CD4-positive, CD25-positive, alpha-beta regulatory T cell (primary cell): ENCODE results near the gene TCF7L2. TPM values are rescaled to one million over a fixed set of nuclear protein-coding genes. Genes with fewer than 3 reads are reported as not detected.

ENCODE experiments used
- ATAC-seq, 2 donors: fragments of 150-1000 bp; cut with Tn5 transposase; one replicate each; pipeline ENCODE4 v1.10.0; 2021; ENCODE audit warnings: low read depth in 2 of 2, moderate number of reproducible peaks in 2 of 2, moderate library complexity in 1 of 2
- DNase-seq, 3 donors: peaks; one replicate each; pipeline versions ENCODE4 v3.0.0 to v3.0.0-alpha.2; 2012 to 2022; ENCODE audit warnings: mixed read lengths in 1 of 3
- H3K27ac ChIP-seq: one replicate; pipeline ENCODE4 v1.7.0; 2013; ENCODE audit warnings: mild to moderate bottlenecking, low read length; ENCODE audit not compliant: insufficient read depth, poor library complexity, severe bottlenecking
- H3K27me3 ChIP-seq: one replicate; pipeline ENCODE4 v1.7.0; 2013; ENCODE audit warnings: low read length; ENCODE audit not compliant: control insufficient read depth, insufficient read depth
- H3K36me3 ChIP-seq: one replicate; pipeline ENCODE4 v1.7.0; 2013; ENCODE audit warnings: mild to moderate bottlenecking, low read length, moderate library complexity; ENCODE audit not compliant: control insufficient read depth, insufficient read depth
- H3K4me1 ChIP-seq: 2 replicates; pipeline ENCODE4 v1.7.0; 2013; ENCODE audit warnings: mild to moderate bottlenecking, low read length; ENCODE audit not compliant: insufficient read depth, control insufficient read depth, poor library complexity, severe bottlenecking
- H3K4me3 ChIP-seq: one replicate; pipeline ENCODE4 v1.7.0; 2013; ENCODE audit warnings: low read depth, mild to moderate bottlenecking, low read length, moderate library complexity
- H3K9me3 ChIP-seq, 2 experiments: 1 replicate in 1 of 2; 2 replicates in 1 of 2; pipeline ENCODE4 v1.7.0; 2013; ENCODE audit warnings: low read length in 2 of 2, mild to moderate bottlenecking in 1 of 2, moderate library complexity in 1 of 2; ENCODE audit not compliant: control insufficient read depth in 2 of 2
- H3K27ac Mint-ChIP-seq, 3 donors: one replicate each; pipeline ENCODE4 v1.8.0; 2020 to 2022; ENCODE audit warnings: mild to moderate bottlenecking in 3 of 3, mixed read lengths in 3 of 3, moderate library complexity in 2 of 3
- H3K27me3 Mint-ChIP-seq: one replicate; pipeline ENCODE4 v1.8.0; 2022; ENCODE audit warnings: mild to moderate bottlenecking, mixed read lengths
- H3K36me3 Mint-ChIP-seq: one replicate; pipeline ENCODE4 v1.8.0; 2020; ENCODE audit warnings: mixed read lengths
- H3K4me1 Mint-ChIP-seq, 4 donors: one replicate each; pipeline ENCODE4 v1.8.0; 2020 to 2022; ENCODE audit warnings: mixed read lengths in 4 of 4, mild to moderate bottlenecking in 1 of 4
- H3K4me3 Mint-ChIP-seq, 4 donors: one replicate each; pipeline ENCODE4 v1.8.0; 2020 to 2022; ENCODE audit warnings: mild to moderate bottlenecking in 4 of 4, mixed read lengths in 4 of 4, moderate library complexity in 3 of 4
- H3K9me3 Mint-ChIP-seq, 7 donors: one replicate each; pipeline ENCODE4 v1.8.0; 2020 to 2022; ENCODE audit warnings: mixed read lengths in 7 of 7, mild to moderate bottlenecking in 3 of 7, moderate library complexity in 2 of 7
- polyA plus RNA-seq, 4 donors: library from polyadenylated mRNA; unstranded; fragments of 300-500 nt; fragmentation: Illumina TruSeq; gene quantifications; one replicate each; pipeline ENCODE4 v1.2.3, GENCODE V29; 2021
- total RNA-seq: library from RNA; stranded (reverse); gene quantifications from one replicate; pipeline ENCODE4 v1.2.3, GENCODE V29; 2022

TCF7L2 gene
- total and polyA plus RNA-seq, 5 donors from 2014 or later: 0.38 to 1.8 (median 0.52) TPM; not detected in 1

DNA sequence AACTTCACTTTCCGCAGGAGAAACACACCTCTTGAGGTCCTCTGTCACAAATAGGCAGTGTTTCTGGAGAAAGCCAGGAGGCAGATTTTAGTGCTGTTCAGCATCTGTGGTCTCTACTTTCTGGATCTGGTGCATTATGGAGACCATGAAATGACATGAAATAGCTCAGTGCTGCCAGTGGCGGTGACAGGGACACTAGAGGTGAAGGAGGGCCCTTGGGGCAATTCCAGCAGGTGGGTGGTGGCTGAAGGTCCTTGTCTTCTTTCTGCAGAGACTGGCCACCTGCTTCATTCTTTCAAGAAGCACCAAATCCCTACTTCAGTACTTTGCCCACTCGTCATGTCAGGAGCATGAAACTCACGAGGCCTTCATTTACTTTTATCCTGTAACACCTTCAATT, 135.7 kb downstream of the TCF7L2 start:
- Histone ChIP-seq H3K27me3 (no peaks in the 10 kb centered on the region), H3K36me3 (no peaks in the 10 kb centered on the region), H3K9me3 (no peaks in the 10 kb centered on the region), H3K4me1 (no peaks in the 10 kb centered on the region), H3K4me3 (no peak overlapping the region), H3K27ac (no peak overlapping the region)
- peaks cover 8% of the 10 kb centered on the region for H3K27me3 Mint-ChIP-seq
- no peaks in the 10 kb centered on the region for H3K9me3 Mint-ChIP-seq
- DNase-seq: no peak
- no peak for ATAC-seq
- no peaks in the 10 kb centered on the region for H3K4me1 Mint-ChIP-seq
- H3K36me3 Mint-ChIP-seq: no peaks in the 10 kb centered on the region
- H3K4me3 Mint-ChIP-seq: no peak overlapping the region
- H3K27ac Mint-ChIP-seq: no peak overlapping the region

DNA sequence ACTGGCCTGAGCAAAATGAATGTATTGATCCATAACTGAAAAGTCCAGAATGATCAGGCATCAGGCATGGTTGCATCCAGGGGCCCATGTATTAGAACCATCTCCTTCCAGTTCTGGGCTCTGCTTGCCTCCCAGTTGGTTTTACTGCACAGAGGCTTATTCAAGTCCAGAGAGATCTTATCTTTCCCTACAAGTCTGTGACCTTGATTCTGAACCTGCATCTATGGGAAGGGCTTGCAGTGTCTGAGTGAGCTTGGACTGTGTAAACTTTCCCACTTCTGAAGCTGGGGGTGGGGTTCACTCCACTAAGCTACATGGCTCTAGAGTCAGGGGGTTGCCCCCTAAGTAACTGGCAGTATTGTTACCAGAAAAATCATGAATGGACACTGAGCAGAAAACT, 136.2 kb downstream of the TCF7L2 start:
- H3K4me1 Mint-ChIP-seq: no peaks in the 10 kb centered on the region
- ATAC-seq (no peak), DNase-seq (no peak)
- Histone ChIP-seq H3K36me3 (no peaks in the 10 kb centered on the region), H3K4me3 (no peak overlapping the region), H3K4me1 (no peaks in the 10 kb centered on the region), H3K27ac (no peak overlapping the region), H3K9me3 (no peaks in the 10 kb centered on the region), H3K27me3 (no peaks in the 10 kb centered on the region)
- no peak overlapping the region for H3K27ac Mint-ChIP-seq
- H3K4me3 Mint-ChIP-seq: no peak overlapping the region
- H3K36me3 Mint-ChIP-seq: no peaks in the 10 kb centered on the region
- H3K27me3 Mint-ChIP-seq: peaks cover 8% of the 10 kb centered on the region
- H3K9me3 Mint-ChIP-seq: no peaks in the 10 kb centered on the region

DNA sequence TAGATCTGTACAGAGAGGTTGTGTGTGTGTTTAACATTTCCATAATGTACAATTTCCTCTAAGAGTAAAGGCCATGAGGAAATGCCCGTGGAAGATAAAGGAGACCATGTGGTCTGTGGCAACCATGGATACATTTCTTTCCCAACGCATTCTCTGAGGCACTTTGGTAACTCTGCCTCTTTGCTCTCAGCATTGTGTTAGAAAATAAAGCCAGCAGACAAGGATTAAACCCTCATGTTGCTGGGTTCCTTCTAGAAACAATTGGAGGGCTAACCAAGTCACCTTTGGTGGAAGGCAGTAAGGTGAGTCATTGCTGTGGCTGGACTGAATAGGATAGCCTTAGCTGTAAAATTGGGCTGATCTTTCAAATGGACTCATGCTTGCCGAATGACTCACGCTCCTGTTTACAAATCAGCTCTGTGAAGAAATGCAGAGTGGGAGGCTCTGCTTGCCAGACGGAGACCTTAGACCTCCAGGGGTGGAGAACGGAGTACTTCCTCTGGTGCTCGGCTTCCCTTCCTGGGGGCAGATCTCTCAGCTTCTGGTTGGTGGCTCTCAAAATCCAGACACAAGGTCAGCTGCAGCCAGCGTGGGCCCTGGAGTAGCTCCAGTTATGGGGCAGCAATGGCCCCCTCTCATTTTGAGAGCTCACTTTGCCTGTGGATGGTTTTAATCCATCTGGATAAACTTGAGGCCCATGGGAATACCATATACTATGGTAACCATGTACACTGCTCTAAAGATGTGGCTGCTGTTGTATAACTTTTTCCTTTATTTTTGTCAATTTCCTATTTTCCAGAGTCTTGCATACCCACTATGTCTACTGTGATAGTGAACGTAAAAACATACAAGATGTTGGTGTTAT, 137.3 kb downstream of the TCF7L2 start:
- no peak for DNase-seq
- no peak for ATAC-seq
- H3K27me3 Mint-ChIP-seq: peaks cover 8% of the 10 kb centered on the region

DNA sequence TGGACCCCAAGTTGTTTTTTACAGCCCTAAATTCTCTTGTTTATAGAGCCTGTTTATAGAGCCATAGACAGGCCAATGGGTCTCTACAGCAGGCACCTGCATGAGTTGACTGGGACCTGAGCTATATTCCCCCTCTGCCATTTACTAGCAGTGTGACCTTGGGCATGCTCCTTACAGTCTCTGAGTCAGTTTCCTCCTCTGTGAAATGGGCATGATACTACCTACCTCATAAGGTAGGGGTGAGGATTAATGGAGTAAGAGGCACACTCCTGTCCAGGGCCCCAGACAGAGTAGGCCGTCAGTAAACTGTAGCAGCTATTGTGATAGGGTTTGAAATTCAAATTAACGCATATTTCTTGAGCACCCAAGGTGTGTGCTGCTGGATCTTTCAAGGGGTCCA, 138.1 kb downstream of the TCF7L2 start:
- no peak for DNase-seq
- Mint-ChIP-seq H3K36me3 (no peaks in the 10 kb centered on the region), H3K27ac (no peak overlapping the region), H3K9me3 (no peaks in the 10 kb centered on the region), H3K27me3 (peaks cover 8% of the 10 kb centered on the region), H3K4me3 (no peak overlapping the region), H3K4me1 (peaks cover 0 to 8% (median 3%) of the 10 kb centered on the region in 4 donors)
- H3K9me3 ChIP-seq: no peaks in the 10 kb centered on the region
- H3K27ac ChIP-seq: no peak overlapping the region
- peaks cover 2% of the 10 kb centered on the region for H3K4me1 ChIP-seq
- H3K36me3 ChIP-seq: no peaks in the 10 kb centered on the region
- H3K4me3 ChIP-seq: no peak overlapping the region
- no peaks in the 10 kb centered on the region for H3K27me3 ChIP-seq
- ATAC-seq: no peak

More for the DNA sequence above, 137.3 kb downstream of the TCF7L2 start:
- no peaks in the 10 kb centered on the region for H3K9me3 ChIP-seq
- Mint-ChIP-seq H3K4me1 (peaks cover 0 to 4% (median 1%) of the 10 kb centered on the region in 4 donors), H3K9me3 (no peaks in the 10 kb centered on the region), H3K27ac (no peak overlapping the region), H3K4me3 (no peak overlapping the region), H3K36me3 (no peaks in the 10 kb centered on the region)
- H3K27me3 ChIP-seq: no peaks in the 10 kb centered on the region
- no peaks in the 10 kb centered on the region for H3K4me1 ChIP-seq
- H3K4me3 ChIP-seq: no peak overlapping the region
- H3K27ac ChIP-seq: no peak overlapping the region
- no peaks in the 10 kb centered on the region for H3K36me3 ChIP-seq

DNA sequence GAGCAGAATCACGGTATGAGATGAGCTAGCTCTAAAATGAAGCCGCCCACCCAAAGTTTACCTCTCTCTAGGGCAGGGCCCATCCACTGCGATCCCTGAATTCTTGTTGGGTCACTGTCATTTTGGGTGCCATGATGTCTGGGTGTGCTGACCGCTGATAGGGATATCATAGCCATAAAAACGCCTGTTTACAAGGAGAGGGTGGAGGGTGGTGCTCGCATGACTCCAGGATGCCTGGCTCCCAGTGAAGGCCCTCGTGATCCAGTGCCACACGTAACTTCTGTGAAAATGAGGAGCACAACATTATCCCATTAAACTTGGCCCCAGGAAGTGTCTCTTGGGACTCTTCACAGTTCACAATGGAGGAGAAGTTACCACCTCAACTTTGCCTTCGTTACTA, 139.5 kb downstream of the TCF7L2 start:
- Mint-ChIP-seq H3K27ac (no peak overlapping the region), H3K27me3 (peaks cover 8% of the 10 kb centered on the region), H3K36me3 (no peaks in the 10 kb centered on the region), H3K9me3 (peaks cover 0 to 2% (median 0%) of the 10 kb centered on the region in 7 donors), H3K4me1 (peaks cover 7 to 21% (median 14%) of the 10 kb centered on the region in 4 donors), H3K4me3 (no peak overlapping the region)
- no peak for ATAC-seq
- H3K27me3 ChIP-seq: no peaks in the 10 kb centered on the region
- DNase-seq: no peak
- H3K9me3 ChIP-seq: no peaks in the 10 kb centered on the region
- no peak overlapping the region for H3K4me3 ChIP-seq
- no peaks in the 10 kb centered on the region for H3K36me3 ChIP-seq
- H3K4me1 ChIP-seq: peaks cover 14% of the 10 kb centered on the region
- no peak overlapping the region for H3K27ac ChIP-seq

DNA sequence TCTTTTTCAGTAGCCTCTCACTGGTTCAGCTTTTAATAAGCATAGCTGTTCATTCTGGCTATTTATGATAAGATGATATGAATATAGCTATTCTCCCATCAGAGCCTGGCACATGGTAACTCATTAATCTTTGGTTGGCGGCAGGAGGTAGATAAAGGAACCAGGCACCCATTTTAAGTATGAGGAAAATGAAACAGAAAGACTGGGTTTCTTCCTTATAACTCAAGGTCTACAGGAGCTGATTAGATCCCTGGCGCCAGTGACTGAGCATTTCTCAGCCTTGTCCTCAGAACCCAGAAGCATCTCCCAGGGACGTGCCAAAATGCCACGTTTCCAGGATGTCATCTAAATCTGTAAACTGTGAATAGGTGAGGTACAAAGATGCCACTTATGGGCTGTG, 141.9 kb downstream of the TCF7L2 start:
- peaks cover 8 to 29% (median 15%) of the 10 kb centered on the region in 4 donors for H3K4me1 Mint-ChIP-seq
- H3K36me3 Mint-ChIP-seq: no peaks in the 10 kb centered on the region

DNA sequence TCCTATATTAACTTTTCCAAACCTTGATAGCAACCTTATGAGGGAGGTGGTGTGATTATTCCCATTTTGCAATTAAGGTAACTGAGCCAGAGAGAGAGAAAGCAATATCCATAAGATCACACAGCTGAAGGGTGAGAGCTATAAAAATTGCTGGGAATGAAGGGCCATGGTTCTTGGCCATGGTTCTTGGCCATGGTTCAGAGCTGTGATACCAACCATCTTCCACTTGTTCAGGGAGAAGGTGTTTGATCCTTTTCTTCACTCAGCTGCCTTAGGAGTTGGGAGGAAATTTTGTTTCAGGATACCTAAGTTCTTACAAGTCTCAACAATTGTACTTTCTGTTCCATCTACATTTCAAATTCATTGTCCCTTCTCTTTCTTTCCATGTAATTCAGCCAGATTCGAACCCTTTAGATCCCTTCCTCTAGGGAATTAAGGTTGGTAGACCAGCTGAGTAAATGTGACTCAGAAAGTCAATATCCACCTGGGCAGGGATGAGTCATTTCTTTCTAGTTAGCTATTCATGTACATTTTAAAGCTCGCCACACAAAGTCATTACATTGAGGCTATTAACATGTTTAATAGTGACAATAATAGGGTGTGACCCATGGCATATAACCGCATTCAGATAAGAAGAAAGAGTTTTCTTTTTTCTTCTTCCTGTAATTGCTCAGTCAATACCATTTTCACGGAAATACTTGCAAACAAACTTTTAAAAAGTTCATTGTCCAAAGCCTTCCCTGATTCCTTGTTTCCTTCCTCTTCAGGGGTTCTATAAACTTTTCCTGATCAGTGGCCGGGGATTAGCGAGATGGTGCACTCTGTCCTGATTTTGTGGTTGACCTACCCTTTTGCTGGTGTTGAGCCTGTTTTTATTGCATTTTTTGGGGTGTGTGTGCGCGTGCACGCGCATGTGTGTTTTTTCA, 143.4 kb downstream of the TCF7L2 start:
- H3K36me3 Mint-ChIP-seq: no peaks in the 10 kb centered on the region
- H3K4me1 ChIP-seq: peaks cover 14% of the 10 kb centered on the region
- H3K9me3 Mint-ChIP-seq: peaks cover 0 to 2% (median 0%) of the 10 kb centered on the region in 7 donors
- no peaks in the 10 kb centered on the region for H3K36me3 ChIP-seq
- ATAC-seq (peak in 1 of 2 donors; percentile 50), DNase-seq (peak in 2 of 3 donors; percentile 15 to 21)
- H3K27ac Mint-ChIP-seq: peak overlapping the region in 1 of 3 donors; percentile 35
- peaks cover 8 to 29% (median 15%) of the 10 kb centered on the region in 4 donors for H3K4me1 Mint-ChIP-seq
- no peaks in the 10 kb centered on the region for H3K9me3 ChIP-seq
- peaks cover 1% of the 10 kb centered on the region for H3K27me3 Mint-ChIP-seq
- peak overlapping the region; percentile 42 for H3K4me3 ChIP-seq
- H3K27me3 ChIP-seq: no peaks in the 10 kb centered on the region
- peak overlapping the region; percentile 20 to 38 (median 26) for H3K4me3 Mint-ChIP-seq
- H3K27ac ChIP-seq: no peak overlapping the region

More for the DNA sequence above, 141.9 kb downstream of the TCF7L2 start:
- Histone ChIP-seq H3K36me3 (no peaks in the 10 kb centered on the region), H3K9me3 (no peaks in the 10 kb centered on the region), H3K27me3 (no peaks in the 10 kb centered on the region), H3K4me1 (peaks cover 14% of the 10 kb centered on the region), H3K4me3 (no peak overlapping the region), H3K27ac (no peak overlapping the region)
- no peak overlapping the region for H3K27ac Mint-ChIP-seq
- no peak for ATAC-seq
- peaks cover 8% of the 10 kb centered on the region for H3K27me3 Mint-ChIP-seq
- peaks cover 0 to 2% (median 0%) of the 10 kb centered on the region in 7 donors for H3K9me3 Mint-ChIP-seq
- DNase-seq: no peak
- H3K4me3 Mint-ChIP-seq: no peak overlapping the region
